Activated CD8-positive, alpha-beta memory T cell treated with anti-CD3 and anti-CD28 coated beads, Interleukin-2, amount 50 U/mL, for 24 hours (primary cell): ENCODE results near the gene CDCP2.
"Not testable (repeated sequence)": the region's sequence is repeated elsewhere in the genome, so short reads cannot be mapped to it uniquely, and the experiment has no call there.

Experiments
- DNase-seq: peaks from one replicate; pipeline ENCODE4 v3.0.0-alpha.2; 2020; ENCODE audit errors: extremely low read depth

CDCP2 gene

DNA sequence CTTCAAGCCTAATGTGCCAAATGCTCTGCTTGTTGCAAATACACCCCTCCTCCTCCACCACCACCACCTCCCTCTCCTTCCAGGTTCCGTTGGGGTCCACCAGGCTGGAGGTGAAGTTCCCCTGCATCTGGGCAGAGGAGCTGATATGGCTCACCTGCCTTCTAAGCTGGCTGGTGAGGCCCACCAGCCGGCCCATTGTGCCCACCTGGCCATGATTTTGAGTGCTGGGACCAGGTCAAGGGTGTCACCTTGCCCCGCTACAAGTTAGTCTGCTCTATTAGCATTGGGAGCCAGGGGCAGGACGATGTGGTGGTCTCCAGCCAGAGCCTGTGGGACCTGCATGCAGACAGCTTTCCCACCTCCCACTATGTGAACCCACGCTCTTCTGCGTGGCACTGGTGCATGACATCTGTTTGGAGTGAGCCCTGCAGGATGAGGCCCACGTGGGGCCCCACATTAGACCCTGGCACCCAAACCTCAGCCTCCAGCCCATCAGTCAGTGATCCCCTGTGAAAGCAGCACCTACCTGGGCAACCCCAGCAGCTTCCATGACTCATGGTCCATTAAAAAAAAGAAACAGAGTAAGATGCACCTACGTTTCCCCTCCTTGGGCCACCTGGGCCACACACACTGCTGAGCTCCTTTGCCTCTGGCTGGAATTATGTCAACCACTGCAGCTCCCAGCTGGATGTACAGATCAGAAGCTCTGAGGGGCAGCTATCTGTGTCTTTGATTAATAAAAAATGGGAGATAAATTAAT, 15.6 kb upstream of the CDCP2 start:
- DNase-seq: no peak

- DNase-seq: no peak
Measured at GRCh38 chr1:54167422-54168139, 14.8 kb upstream of the CDCP2 start.

DNA sequence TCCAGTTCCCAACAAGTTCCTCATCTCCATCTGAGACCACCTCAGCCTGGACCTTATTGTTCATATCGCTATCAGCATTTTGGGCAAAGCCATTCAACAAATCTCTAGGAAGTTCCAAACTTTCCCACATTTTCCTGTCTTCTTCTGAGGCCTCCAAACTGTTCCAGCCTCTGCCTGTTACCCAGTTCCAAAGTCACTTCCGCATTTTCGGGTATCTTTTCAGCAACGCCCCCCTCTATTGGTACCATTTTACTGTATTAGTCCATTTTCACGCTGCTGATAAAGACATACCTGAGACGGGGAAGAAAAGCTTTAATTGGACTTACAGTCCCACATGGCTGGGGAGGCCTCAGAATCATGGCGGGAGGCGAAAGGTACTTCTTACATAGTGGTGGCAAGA, 13.6 kb upstream of the CDCP2 start:
- DNase-seq: not testable (repeated sequence)

GRCh38 chr1:54165146-54165545, 12.3 kb upstream of the CDCP2 start:
- DNase-seq: no peak

DNA sequence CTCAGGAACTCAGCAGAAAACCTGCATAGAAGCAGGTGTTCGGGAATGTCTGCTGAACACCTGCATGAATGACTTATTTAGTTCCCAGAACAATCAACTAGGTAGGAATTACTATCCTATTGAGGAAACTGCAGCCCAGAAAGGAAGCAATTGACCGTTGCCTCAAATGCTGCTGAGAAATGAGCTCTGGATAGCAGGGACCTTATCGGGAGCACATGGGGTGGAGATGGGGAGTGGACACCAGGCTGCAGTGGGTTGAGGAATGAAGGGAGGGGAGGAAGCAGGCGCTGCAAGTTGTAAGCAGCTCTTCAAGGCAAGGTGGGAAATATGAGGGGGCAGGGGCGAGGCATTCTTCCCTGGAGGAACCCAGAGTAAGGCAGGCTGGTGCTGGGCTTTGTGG, 10.8 kb upstream of the CDCP2 start:
- no peak for DNase-seq

DNA sequence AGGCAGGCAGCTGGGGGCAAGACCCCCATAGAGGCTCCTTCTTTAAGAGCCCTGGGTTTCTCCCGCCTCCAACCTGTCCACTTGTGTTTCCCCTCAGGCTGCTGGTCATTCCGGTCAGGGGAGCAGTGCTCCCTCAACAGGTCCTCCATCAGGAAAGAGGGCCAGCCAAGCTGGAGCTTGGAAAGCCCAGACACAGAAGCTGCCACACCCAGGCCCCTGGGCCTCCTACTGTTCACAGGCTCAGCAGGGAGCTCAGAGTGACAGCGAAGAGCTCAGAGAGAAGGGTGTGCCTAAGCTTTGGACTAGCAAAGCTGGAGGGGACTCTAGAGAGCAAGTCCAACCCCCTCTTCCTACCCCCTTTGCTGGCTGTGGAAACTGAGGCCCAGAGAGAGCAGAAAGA, 10.3 kb upstream of the CDCP2 start:
- no peak for DNase-seq

- no peak for DNase-seq
Measured at GRCh38 chr1:54161495-54162168, 8.8 kb upstream of the CDCP2 start.

- DNase-seq: no peak
Measured at GRCh38 chr1:54160351-54160750, 7.6 kb upstream of the CDCP2 start.

- DNase-seq: no peak
Measured at GRCh38 chr1:54159733-54160316, 7.0 kb upstream of the CDCP2 start.

DNA sequence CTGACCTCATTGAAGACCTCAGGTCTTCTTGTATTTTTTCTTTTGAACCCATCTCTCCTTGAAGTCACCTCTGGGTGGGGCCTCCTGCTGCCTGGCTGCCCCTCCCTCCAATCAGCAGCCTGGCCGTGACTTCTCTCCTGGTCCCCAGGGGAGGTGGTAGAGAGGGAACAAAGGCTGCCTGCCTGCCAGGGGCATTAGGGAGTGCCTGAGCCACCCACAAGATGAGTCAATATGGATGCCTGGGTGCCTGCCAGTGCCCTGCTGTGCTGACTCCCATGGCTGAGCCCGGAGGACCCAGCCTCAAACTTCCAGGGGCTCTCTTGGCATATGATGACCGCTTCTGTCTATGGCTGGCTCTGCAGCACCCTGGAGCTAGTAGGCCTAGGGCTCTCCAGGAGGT, 5.3 kb upstream of the CDCP2 start:
- no peak for DNase-seq

- no peak for DNase-seq
Measured at GRCh38 chr1:54157401-54157800, 4.6 kb upstream of the CDCP2 start.

DNA sequence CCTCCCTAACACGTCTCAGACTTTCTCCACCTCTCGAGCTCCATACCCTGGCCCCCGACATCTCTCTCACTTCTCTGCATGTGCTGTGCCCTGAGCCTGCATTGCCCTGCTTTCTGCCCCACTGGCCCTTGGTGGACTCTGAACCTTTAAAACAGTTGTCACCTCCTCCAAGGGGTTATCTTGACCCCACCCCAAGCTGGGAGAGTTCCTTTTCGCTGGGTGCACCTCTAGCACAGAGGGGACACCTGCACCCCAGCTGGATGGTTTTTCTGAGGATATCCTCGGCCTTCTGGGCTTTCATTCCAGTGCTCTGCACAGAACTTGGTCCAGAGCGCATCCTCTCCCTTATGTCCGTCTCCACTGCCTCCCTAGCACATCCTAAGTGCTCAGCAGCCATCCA, 4.2 kb upstream of the CDCP2 start:
- DNase-seq: no peak

- DNase-seq: no peak
Measured at GRCh38 chr1:54156201-54156600, 3.4 kb upstream of the CDCP2 start.

DNA sequence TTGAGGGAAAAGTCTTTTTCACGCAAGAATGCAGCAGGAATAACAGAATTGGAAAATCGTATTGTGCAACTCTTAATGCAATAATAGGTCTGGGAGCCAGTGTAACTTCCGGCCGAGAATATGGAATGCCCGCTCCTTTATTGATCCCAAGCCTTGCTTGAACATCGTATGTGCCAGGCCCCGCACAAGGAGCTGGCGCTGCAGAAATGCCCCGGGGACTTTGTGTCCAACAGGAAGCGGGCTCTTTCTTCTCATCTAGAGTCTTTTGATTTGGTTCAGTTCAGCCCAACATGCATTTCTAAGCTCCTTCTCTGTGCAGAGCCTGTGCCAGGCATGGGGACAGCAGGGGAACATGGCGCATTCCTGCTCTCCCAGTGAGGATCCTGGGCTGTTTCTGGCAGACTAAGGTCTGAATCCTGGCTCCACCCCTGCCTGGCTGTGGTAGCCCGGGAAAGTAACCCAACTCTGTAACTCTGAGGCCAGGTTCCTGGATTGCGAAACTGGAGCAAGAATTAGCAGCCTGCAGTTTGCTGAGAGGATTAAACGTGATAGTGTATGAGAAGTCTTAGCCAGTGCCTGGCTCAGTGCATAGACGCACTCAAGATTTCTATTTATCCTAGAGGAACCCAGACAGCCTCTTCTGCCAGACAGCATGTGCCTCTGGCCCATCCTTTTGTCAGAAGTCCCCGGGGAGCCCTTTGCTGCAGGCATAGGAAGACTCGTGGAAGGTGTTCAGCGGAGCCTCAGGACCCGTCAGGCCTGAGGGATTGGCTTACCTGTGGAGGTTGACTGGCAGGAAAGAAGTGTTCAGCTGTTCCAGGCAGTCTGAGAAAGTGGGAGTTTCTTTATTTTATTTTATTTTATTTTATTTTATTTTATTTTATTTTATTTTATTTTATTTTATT, 987 bp upstream of the CDCP2 start:
- no peak for DNase-seq

- no peak for DNase-seq
Measured at GRCh38 chr1:54151013-54151412, 1.8 kb downstream of the CDCP2 start.

GRCh38 chr1:54149734-54150133, 3.1 kb downstream of the CDCP2 start:
- no peak for DNase-seq

- no peak for DNase-seq
Measured at GRCh38 chr1:54144366-54144765, 8.4 kb downstream of the CDCP2 start.

DNA sequence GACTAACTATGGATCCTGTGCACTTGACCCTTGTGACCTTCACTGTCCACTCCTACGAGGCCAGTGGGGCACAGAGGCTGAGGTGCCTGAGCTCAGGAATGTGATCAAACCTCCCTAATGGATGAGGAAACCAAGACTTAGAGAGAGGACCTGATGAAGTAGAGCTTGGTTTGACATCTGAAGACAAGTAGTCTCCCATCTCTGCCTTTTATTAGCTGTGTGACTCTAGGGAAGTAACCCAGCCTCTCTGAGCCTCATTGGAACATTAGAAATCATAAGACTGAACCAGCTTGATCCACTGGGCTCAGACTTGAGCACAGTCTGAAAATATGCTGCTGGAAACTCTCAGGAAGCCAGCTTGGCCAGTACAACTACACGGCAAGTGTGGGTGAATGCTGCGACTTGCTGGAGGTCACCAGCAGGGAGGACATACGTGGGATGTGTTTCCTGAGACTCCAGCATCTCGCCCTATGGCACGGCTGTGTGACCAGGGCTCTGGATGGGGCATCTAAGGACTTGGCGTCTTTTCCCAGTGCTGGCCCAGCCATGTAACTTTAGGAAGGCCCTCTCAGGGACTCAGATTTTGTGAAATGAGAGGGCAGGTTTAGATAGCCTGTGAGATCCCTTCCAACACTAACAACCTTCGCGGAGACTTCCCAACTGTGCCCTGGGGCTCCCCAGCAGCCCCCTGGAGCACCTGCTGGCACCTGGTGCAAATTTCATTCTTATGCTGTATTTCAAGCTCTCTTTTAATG, 10.5 kb downstream of the CDCP2 start:
- DNase-seq: no peak

DNA sequence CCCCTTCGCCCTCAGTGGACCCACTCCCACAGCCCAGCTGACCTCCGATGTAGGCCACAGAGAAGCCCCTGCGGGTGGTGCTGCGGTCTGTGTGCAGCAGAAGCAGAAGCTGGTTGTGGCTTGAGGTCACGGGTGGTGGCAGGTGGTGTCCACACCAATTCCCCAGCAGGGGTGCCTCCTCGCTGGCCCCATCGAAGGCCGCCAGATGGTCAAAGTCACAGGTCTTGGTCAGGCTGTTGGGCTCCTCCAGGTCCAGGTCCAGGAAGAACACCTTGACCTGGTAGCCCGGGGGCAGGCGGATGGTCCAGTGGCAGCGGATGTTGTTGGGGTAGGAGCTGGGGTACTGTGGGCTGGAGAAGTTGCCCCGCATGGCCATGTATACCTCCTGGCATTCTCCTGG, 13.1 kb downstream of the CDCP2 start:
- no peak for DNase-seq

- DNase-seq: no peak
Measured at GRCh38 chr1:54138994-54139393, 13.8 kb downstream of the CDCP2 start.

DNA sequence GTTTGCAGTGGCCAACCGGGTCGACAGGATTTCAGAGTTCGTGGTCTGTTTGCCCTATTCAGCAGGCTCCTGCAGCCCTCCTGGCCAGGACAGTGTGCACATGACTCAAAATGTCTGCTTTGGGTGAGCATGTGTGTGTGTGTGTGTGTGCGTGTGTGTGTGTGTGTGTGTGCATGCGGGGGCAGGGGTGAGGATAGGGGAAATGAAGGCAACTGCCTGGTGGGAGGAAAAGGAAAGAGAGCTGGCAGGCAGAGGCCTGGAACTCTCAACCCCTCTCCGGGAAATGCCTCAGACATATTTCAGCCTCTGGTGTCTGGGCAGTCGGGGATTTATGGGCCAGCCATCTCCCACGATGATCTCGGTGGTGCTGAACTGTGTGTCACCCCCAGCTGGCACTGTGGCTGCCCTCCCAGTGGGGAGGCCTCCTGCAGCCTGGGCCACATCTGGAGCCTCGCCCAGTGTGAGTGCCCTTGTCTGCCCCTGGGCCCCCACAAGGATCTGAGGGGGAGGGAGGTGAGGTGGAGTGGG, 15.2 kb downstream of the CDCP2 start:
- DNase-seq: no peak
